CD4-positive, alpha-beta T cell treated with Interleukin-6 for 4 hours (primary cell): ENCODE measurements around the gene CCER1.

Experiments used
- DNase-seq: peaks from one replicate; pipeline ENCODE4 v3.0.0-alpha.2; 2020; ENCODE audit warnings: mixed read lengths

The CCER1 gene

DNA sequence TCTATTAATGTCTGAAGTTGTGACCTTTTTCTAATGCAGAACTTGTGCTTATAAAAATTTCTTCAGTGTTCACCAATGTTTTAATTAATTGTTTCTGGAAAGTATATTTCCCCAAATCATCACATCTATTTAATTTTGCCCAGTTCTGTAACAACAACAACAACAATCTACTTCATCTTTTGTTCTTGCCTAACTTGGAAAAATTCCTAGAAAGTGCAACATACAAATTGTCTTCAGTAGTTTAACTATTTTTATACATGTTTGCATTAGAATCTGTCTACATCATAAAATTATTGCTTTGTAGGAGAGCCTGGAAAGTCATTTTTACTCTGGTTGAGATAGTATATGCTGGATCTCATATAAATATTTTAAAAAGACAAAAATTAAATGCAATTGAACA, 38.5 kb downstream of the CCER1 start:
- no peak for DNase-seq

DNA sequence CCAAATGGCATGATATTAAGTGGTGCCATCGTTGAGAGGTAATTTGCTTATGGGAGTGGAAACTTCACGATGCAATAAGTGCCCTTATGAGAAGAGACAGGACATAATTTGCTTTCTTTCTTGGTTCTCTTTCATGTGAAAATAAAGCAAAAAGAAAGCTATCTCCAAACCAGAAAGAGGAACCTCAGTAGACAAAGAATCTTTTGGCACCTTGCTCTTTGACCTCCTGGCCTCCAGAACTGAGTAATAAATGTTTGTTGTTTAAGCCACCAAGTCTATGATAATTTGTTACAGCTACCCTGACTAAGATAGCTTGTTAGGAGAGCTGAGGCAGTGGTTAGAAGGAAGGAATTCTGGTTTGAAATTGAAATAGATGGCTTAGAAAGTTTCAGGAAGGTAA, 39.6 kb downstream of the CCER1 start:
- DNase-seq, result no peak

- DNase-seq, result no peak
Observed at GRCh38 chr12:90910958-90911357, 44.0 kb downstream of the CCER1 start.

GRCh38 chr12:90909069-90909770, 45.8 kb downstream of the CCER1 start:
- no peak for DNase-seq

DNA sequence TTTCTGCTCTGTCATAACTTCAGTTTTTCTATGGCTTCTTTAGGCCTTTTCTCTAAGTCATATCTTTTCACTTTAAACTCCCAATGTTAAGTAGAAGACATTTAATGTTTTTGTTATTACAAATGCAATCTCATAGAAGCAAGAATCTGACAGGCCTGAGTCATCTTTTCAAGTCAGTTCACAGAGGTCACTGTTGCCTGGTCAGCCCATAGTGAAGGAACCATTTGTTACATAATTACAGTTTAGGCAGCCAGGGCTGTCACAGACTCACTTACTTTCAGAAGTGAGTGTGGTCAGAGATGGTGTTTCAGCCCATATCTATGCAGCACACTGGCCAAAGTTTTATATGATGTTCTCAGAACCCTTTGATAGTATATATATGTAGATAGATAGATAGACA, 46.5 kb downstream of the CCER1 start:
- no peak for DNase-seq

GRCh38 chr12:90905691-90906370, 49.1 kb downstream of the CCER1 start:
- DNase-seq, result no peak

GRCh38 chr12:90902596-90902995, 52.4 kb downstream of the CCER1 start:
- no peak for DNase-seq
